ENCODE data around the gene ADIPOQ. TPM values are rescaled to one million over a fixed set of nuclear protein-coding genes. Genes with fewer than 3 reads are reported as not detected.
"Not testable (repeated sequence)": the region's sequence is repeated elsewhere in the genome, so short reads cannot be mapped to it uniquely, and the experiment has no call there.

ADIPOQ gene
- total RNA-seq, 2 donors from 2014 or later, result not detected

GRCh38 chr3:186843039-186843432 lies 526 bp downstream of the ADIPOQ start:
- H3K4me1 Mint-ChIP-seq, result no peaks in the 10 kb centered on the region
- H3K36me3 Mint-ChIP-seq (ENCODE audit: low read depth), result no peaks in the 10 kb centered on the region
- no peak for ATAC-seq (replicated peaks)
- H3K9me3 Mint-ChIP-seq, result no peaks in the 10 kb centered on the region
- no peak overlapping the region for H3K27ac Mint-ChIP-seq
- no peak overlapping the region for H3K4me3 Mint-ChIP-seq
- peaks cover 16% of the 10 kb centered on the region for H3K27me3 Mint-ChIP-seq

GRCh38 chr3:186844908-186845307 lies 2.4 kb downstream of the ADIPOQ start:
- H3K36me3 Mint-ChIP-seq (ENCODE audit: low read depth), result no peaks in the 10 kb centered on the region
- H3K9me3 Mint-ChIP-seq, result no peaks in the 10 kb centered on the region
- H3K4me3 Mint-ChIP-seq, result no peak overlapping the region
- ATAC-seq (replicated peaks), result no peak
- peaks cover 6% of the 10 kb centered on the region for H3K4me1 Mint-ChIP-seq
- H3K27ac Mint-ChIP-seq, result no peak overlapping the region
- H3K27me3 Mint-ChIP-seq, result peaks cover 16% of the 10 kb centered on the region

- H3K27ac Mint-ChIP-seq, result no peak overlapping the region
- no peaks in the 10 kb centered on the region for H3K36me3 Mint-ChIP-seq (ENCODE audit: low read depth)
- H3K4me1 Mint-ChIP-seq, result peaks cover 6% of the 10 kb centered on the region
- no peak for ATAC-seq (replicated peaks)
- peaks cover 16% of the 10 kb centered on the region for H3K27me3 Mint-ChIP-seq
- no peak overlapping the region for H3K4me3 Mint-ChIP-seq
- H3K9me3 Mint-ChIP-seq, result no peaks in the 10 kb centered on the region
Observed at GRCh38 chr3:186845756-186846155, 3.2 kb downstream of the ADIPOQ start.

GRCh38 chr3:186847437-186847836 lies 4.9 kb downstream of the ADIPOQ start:
- Mint-ChIP-seq H3K27ac (no peak overlapping the region), H3K4me1 (peaks cover 16% of the 10 kb centered on the region), H3K4me3 (no peak overlapping the region), H3K9me3 (no peaks in the 10 kb centered on the region), H3K36me3 (ENCODE audit: low read depth) (no peaks in the 10 kb centered on the region), H3K27me3 (peaks cover 16% of the 10 kb centered on the region)
- ATAC-seq (replicated peaks), result no peak

GRCh38 chr3:186849374-186849975 lies 7.0 kb downstream of the ADIPOQ start:
- no peak overlapping the region for H3K4me3 Mint-ChIP-seq
- peak; percentile 88 for ATAC-seq (replicated peaks)
- H3K9me3 Mint-ChIP-seq, result no peaks in the 10 kb centered on the region
- no peak overlapping the region for H3K27ac Mint-ChIP-seq
- peaks cover 16% of the 10 kb centered on the region for H3K4me1 Mint-ChIP-seq
- no peaks in the 10 kb centered on the region for H3K36me3 Mint-ChIP-seq (ENCODE audit: low read depth)
- H3K27me3 Mint-ChIP-seq, result peaks cover 12% of the 10 kb centered on the region

GRCh38 chr3:186851835-186852234 lies 9.3 kb downstream of the ADIPOQ start:
- H3K4me3 Mint-ChIP-seq; H3K27me3 Mint-ChIP-seq; H3K9me3 Mint-ChIP-seq; H3K36me3 Mint-ChIP-seq (ENCODE audit: low read depth); ATAC-seq (replicated peaks): not testable (repeated sequence)
- Mint-ChIP-seq H3K4me1 (peaks cover 16% of the 10 kb centered on the region), H3K27ac (peak overlapping the region; percentile 26)

GRCh38 chr3:186852994-186853393 lies 10.5 kb downstream of the ADIPOQ start:
- peaks cover 16% of the 10 kb centered on the region for H3K4me1 Mint-ChIP-seq
- no peak overlapping the region for H3K27ac Mint-ChIP-seq
- no peaks in the 10 kb centered on the region for H3K9me3 Mint-ChIP-seq
- no peaks in the 10 kb centered on the region for H3K27me3 Mint-ChIP-seq
- no peaks in the 10 kb centered on the region for H3K36me3 Mint-ChIP-seq (ENCODE audit: low read depth)
- H3K4me3 Mint-ChIP-seq, result no peak overlapping the region
- no peak for ATAC-seq (replicated peaks)

GRCh38 chr3:186854146-186854545 lies 11.6 kb downstream of the ADIPOQ start:
- ATAC-seq (replicated peaks), result no peak
- Mint-ChIP-seq H3K36me3 (ENCODE audit: low read depth) (no peaks in the 10 kb centered on the region), H3K4me1 (peaks cover 16% of the 10 kb centered on the region)

GRCh38 chr3:186854954-186855353 lies 12.4 kb downstream of the ADIPOQ start:
- no peak overlapping the region for H3K4me3 Mint-ChIP-seq
- H3K27me3 Mint-ChIP-seq, result no peaks in the 10 kb centered on the region
- no peaks in the 10 kb centered on the region for H3K9me3 Mint-ChIP-seq
- no peak for ATAC-seq (replicated peaks)
- H3K27ac Mint-ChIP-seq, result no peak overlapping the region
- no peaks in the 10 kb centered on the region for H3K36me3 Mint-ChIP-seq (ENCODE audit: low read depth)
- peaks cover 14% of the 10 kb centered on the region for H3K4me1 Mint-ChIP-seq

More at GRCh38 chr3:186854146-186854545, 11.6 kb downstream of the ADIPOQ start:
- no peaks in the 10 kb centered on the region for H3K9me3 Mint-ChIP-seq
- no peak overlapping the region for H3K4me3 Mint-ChIP-seq
- no peaks in the 10 kb centered on the region for H3K27me3 Mint-ChIP-seq
- H3K27ac Mint-ChIP-seq, result no peak overlapping the region

- Mint-ChIP-seq H3K4me3 (no peak overlapping the region), H3K9me3 (no peaks in the 10 kb centered on the region), H3K4me1 (peaks cover 9% of the 10 kb centered on the region), H3K27me3 (no peaks in the 10 kb centered on the region), H3K36me3 (ENCODE audit: low read depth) (no peaks in the 10 kb centered on the region), H3K27ac (no peak overlapping the region)
- ATAC-seq (replicated peaks), result no peak
Observed at GRCh38 chr3:186857743-186858142, 15.2 kb downstream of the ADIPOQ start.

GRCh38 chr3:186865215-186865853 lies 22.8 kb downstream of the ADIPOQ start:
- ATAC-seq (replicated peaks); H3K27ac Mint-ChIP-seq; H3K36me3 Mint-ChIP-seq (ENCODE audit: low read depth); H3K27me3 Mint-ChIP-seq; H3K9me3 Mint-ChIP-seq; H3K4me3 Mint-ChIP-seq: not testable (repeated sequence)
- peaks cover 12% of the 10 kb centered on the region for H3K4me1 Mint-ChIP-seq

- H3K36me3 Mint-ChIP-seq (ENCODE audit: low read depth); H3K27me3 Mint-ChIP-seq; H3K9me3 Mint-ChIP-seq; H3K4me3 Mint-ChIP-seq; H3K27ac Mint-ChIP-seq; ATAC-seq (replicated peaks): not testable (repeated sequence)
- H3K4me1 Mint-ChIP-seq, result peaks cover 14% of the 10 kb centered on the region
Observed at GRCh38 chr3:186866095-186866494, 23.6 kb downstream of the ADIPOQ start.

- Mint-ChIP-seq H3K27ac (no peak overlapping the region), H3K4me3 (no peak overlapping the region), H3K4me1 (peaks cover 21% of the 10 kb centered on the region), H3K27me3 (no peaks in the 10 kb centered on the region), H3K9me3 (no peaks in the 10 kb centered on the region), H3K36me3 (ENCODE audit: low read depth) (no peaks in the 10 kb centered on the region)
- peak; percentile 60 for ATAC-seq (replicated peaks)
Observed at GRCh38 chr3:186869253-186870100, 27.0 kb downstream of the ADIPOQ start.

GRCh38 chr3:186870421-186871201 lies 28.1 kb downstream of the ADIPOQ start:
- Mint-ChIP-seq H3K27me3 (no peaks in the 10 kb centered on the region), H3K36me3 (ENCODE audit: low read depth) (no peaks in the 10 kb centered on the region), H3K9me3 (no peaks in the 10 kb centered on the region), H3K27ac (peak overlapping the region; percentile 85), H3K4me1 (peaks cover 21% of the 10 kb centered on the region), H3K4me3 (peak overlapping the region; percentile 56)
- no peak for ATAC-seq (replicated peaks)
